ENCODE data around the gene COL18A1. TPM values are rescaled to one million over a fixed set of nuclear protein-coding genes. Genes with fewer than 3 reads are reported as not detected.

COL18A1 gene
- total and polyA plus RNA-seq, 2 of the 8 experiments (the other 6 are each of a cell fraction or from before 2014, with no cell fraction given): 145 to 201 TPM

GRCh38 chr21:45457832-45458172 lies 52.8 kb downstream of the COL18A1 start (continued):
- TF ChIP-seq CHD7 (IDR thresholded peaks at IDR 0.05; ENCODE audit: insufficient replicate concordance, low read length) (no peak), TCF12 (IDR thresholded peaks at IDR 0.05; ENCODE audit: low read depth, low read length) (no peak), CBX8 (IDR thresholded peaks at IDR 0.05; ENCODE audit: borderline replicate concordance, low read depth, low read length) (no peak), TBP (IDR thresholded peaks at IDR 0.05; ENCODE audit: low read depth, low read length) (no peak), SIRT6 (IDR thresholded peaks at IDR 0.05; ENCODE audit: low read length) (no peak), CHD2 (IDR thresholded peaks at IDR 0.05; ENCODE audit: low read length) (no peak), RAD21 (IDR thresholded peaks at IDR 0.05 in 1 of 2, conservative IDR thresholded peaks at IDR 0.05 in 1 of 2; ENCODE audit: low read depth in 2 of 2, low read length in 2 of 2) (no peak), RXRA (IDR thresholded peaks at IDR 0.05; ENCODE audit: insufficient read depth, low read depth, low read length) (no peak), EGR1 (IDR thresholded peaks at IDR 0.05; ENCODE audit: borderline replicate concordance, low read depth, low read length) (no peak), SRF (IDR thresholded peaks at IDR 0.05; ENCODE audit: low read depth, low read length) (no peak), CHD1 (IDR thresholded peaks at IDR 0.05; ENCODE audit: low read depth, low read length) (no peak)

Data from H1 (cell line).